Brain microvascular endothelial cell (primary cell): ENCODE measurements around the gene UVSSA.

Experiments
- DNase-seq: peaks from one replicate; pipeline ENCODE4 v3.0.0-alpha.2; 2020
- H3K27ac ChIP-seq: fragments of 250-450 bp; sonication (Bioruptor Pico); 2 replicates; pipeline ENCODE4 v1.5.1; 2020; ENCODE audit warnings: mild to moderate bottlenecking, moderate library complexity
- H3K27me3 ChIP-seq: fragments of 250-450 bp; sonication (Bioruptor Pico); replicated peaks from 2 replicates; pipeline ENCODE4 v1.5.1; 2020; ENCODE audit warnings: mild to moderate bottlenecking
- H3K36me3 ChIP-seq: fragments of 250-450 bp; sonication (Bioruptor Pico); replicated peaks from 2 replicates; pipeline ENCODE4 v1.5.1; 2020; ENCODE audit warnings: mild to moderate bottlenecking
- H3K4me3 ChIP-seq: 2 replicates; pipeline ENCODE4 v1.5.1; 2011; ENCODE audit warnings: low read depth, mild to moderate bottlenecking, control low read depth, low read length, moderate library complexity
- in situ Hi-C: cut with HindIII; loops from 2 replicates; pipeline ENCODE4 v1.10.0; 2017; ENCODE audit warnings: low sequenced_read_pairs, low pct_ligation_motif_present
- TF ChIP-seq, protein P1 (sequence below): IDR thresholded peaks from 2 replicates; pipeline ENCODE4 v1.5.1; 2011; ENCODE audit warnings: low read depth, mild to moderate bottlenecking, moderate library complexity, low read length, control low read depth, inconsistent platforms; ENCODE audit errors: missing control alignments

The UVSSA gene

DNA sequence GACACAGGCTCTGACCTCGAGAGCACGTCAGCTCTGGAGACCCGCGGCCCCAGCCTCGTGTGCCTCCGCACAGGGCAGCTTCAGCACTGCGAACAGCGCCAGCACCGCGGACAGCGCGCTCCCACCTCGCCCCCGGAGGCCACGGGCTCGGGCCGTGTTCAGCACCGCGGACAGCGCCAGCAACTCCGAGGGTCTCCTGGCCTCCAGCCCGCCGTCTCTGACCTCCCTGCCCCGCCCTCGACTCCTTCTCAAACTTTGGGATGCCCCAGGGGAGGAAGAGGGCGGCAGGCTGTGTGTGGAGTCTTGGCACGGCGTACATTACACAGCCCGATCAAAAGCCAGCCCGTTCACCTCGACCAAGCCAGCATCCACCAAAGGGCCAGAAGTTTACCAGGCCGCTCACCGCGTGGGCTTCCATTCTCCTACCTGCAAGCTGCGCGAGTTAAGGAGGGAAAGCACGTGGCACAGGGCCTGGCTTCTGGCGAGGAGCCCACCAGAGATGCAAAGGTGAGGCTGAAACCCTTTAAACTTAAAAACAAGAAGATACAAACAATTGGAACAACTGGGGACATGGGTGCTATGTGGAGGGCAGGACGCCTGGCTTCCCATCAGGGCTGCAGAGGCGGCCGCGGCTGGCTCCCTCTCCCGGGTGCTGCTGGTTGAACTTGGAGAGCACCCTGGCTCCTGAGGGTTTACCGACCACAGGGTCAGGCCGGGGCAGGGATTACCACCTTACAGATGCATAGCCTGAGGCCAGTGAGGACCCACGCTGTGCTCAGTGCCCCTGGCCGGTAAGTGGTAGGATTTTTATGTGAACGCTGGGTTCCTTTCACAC is 63.7 kb downstream of the UVSSA start:
- Histone ChIP-seq H3K4me3 (no peak overlapping the region), H3K27ac (no peak overlapping the region), H3K36me3 (no peaks in the 10 kb centered on the region), H3K27me3 (peaks cover 51% of the 10 kb centered on the region)
- in situ Hi-C loops = no loop called here
- TF ChIP-seq, protein P1, sequence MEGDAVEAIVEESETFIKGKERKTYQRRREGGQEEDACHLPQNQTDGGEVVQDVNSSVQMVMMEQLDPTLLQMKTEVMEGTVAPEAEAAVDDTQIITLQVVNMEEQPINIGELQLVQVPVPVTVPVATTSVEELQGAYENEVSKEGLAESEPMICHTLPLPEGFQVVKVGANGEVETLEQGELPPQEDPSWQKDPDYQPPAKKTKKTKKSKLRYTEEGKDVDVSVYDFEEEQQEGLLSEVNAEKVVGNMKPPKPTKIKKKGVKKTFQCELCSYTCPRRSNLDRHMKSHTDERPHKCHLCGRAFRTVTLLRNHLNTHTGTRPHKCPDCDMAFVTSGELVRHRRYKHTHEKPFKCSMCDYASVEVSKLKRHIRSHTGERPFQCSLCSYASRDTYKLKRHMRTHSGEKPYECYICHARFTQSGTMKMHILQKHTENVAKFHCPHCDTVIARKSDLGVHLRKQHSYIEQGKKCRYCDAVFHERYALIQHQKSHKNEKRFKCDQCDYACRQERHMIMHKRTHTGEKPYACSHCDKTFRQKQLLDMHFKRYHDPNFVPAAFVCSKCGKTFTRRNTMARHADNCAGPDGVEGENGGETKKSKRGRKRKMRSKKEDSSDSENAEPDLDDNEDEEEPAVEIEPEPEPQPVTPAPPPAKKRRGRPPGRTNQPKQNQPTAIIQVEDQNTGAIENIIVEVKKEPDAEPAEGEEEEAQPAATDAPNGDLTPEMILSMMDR = no peak
- DNase-seq = peak; percentile 6

DNA sequence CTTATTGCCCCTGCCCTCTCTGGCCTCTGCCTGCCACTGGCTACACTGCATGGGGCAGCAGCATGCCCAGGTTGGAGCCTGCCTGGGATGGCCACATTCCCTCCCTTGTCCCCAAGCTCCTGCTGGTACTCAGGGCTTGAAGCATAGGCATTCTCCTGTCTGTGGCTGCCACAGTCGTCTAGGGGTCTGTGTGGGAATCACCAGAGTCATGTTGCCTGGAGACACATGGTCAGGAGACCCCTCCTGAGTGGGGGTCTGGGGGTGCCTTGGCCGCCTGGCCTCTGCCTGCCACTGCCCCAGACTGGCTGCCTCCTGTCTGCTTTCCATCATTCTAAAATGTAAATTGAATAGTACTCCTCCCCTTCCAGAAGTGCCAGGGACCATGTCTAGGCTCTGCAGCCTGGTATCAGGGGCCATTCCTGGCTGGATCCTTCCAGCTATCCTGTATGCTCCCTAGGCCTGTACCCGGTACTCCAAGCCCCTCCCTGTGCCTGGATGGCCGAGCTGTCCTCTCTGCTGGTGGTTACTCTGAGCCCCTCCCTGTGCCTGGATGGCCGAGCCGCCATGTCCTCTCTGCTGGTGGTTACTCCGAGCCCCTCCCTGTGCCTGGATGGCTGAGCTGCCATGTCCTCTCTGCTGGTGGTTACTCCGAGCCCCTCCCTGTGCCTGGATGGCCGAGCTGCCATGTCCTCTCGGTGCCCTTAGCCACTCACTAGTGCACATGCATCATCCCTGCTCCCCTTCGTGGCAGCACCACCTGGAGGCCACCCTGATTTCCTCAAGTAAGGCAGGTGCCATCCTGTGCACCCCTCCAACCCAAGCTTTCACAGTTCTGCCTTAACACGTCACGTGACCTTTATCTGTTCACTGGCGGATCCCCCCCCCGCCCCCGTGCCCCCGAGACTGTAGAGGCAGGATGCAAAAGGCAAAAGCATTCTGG is 64.7 kb downstream of the UVSSA start:
- no peak for DNase-seq
- Histone ChIP-seq H3K27me3 (peaks cover 45% of the 10 kb centered on the region), H3K4me3 (no peak overlapping the region), H3K27ac (no peak overlapping the region), H3K36me3 (no peaks in the 10 kb centered on the region)
- in situ Hi-C loops = no loop called here
- TF ChIP-seq, protein P1 = peak; percentile 10

DNA sequence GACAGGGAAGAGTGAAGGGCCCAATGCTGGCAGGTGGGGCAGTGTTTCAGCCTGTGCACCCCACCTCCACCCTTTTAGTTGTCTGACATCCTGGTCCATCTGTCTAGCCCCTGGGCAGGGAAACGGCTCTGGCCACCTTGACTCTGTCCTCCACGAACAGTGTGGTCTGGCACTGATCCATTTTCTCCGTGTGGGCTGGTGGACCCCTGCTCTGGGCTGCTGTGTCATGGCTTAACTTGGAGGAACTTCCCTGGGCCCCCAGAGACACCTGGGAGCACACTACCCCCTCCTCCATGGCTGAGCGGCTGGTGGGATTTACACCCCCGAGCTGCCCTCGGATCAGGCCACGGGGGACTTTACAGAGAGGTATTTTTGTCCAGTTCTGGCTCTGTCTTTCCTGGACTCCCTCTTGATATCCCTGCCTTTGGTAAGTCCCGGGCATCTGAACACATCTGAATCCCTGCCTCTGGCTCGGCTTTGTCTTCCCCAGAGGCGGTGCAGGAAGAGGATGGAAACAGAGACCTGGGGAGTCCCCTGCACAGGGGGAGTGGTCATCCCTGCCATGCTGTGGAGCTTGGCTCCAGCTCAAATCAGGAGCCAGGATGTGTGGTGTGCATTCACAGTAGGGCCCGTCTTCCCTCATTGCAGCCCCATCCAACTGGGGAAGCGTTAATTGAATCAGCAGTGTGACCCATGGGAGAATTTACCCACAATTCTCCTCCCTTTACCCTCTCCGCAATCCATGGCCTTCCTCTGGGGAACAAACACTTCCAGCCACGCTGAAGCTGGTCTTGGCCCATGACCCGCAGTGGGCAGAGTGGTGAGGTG is 65.6 kb downstream of the UVSSA start:
- H3K36me3 ChIP-seq = no peaks in the 10 kb centered on the region
- TF ChIP-seq, protein P1 = no peak
- H3K27ac ChIP-seq = no peak overlapping the region
- no peak overlapping the region for H3K4me3 ChIP-seq
- peaks cover 36% of the 10 kb centered on the region for H3K27me3 ChIP-seq
- DNase-seq = no peak
- in situ Hi-C loops = no loop called here

DNA sequence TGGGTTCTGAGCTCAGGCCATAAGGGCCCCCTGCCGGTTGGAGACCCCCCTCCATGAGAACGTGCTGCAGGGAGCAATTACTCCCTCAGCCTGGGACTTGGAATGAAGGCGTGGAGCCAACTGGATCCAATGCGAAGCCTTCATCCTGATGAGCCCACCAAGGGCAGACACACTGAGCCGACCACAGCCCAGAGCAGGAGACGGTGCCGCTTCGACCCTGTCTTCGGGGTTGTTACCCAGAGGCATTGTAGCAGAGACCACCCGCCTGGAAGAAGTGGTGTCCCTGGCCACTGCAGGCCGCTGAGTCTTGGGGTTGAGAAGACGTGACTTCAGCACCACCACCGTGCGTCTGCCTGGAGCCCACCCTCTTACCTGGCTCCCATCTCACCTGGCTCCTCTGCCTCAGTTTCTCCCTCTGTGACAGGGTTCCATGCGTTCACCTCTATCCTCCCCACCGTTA is 66.2 kb downstream of the UVSSA start:
- TF ChIP-seq, protein P1 = no peak
- no peak for DNase-seq
- in situ Hi-C loops = no loop called here
- no peak overlapping the region for H3K27ac ChIP-seq
- H3K36me3 ChIP-seq = no peaks in the 10 kb centered on the region
- H3K4me3 ChIP-seq = no peak overlapping the region
- peaks cover 32% of the 10 kb centered on the region for H3K27me3 ChIP-seq

DNA sequence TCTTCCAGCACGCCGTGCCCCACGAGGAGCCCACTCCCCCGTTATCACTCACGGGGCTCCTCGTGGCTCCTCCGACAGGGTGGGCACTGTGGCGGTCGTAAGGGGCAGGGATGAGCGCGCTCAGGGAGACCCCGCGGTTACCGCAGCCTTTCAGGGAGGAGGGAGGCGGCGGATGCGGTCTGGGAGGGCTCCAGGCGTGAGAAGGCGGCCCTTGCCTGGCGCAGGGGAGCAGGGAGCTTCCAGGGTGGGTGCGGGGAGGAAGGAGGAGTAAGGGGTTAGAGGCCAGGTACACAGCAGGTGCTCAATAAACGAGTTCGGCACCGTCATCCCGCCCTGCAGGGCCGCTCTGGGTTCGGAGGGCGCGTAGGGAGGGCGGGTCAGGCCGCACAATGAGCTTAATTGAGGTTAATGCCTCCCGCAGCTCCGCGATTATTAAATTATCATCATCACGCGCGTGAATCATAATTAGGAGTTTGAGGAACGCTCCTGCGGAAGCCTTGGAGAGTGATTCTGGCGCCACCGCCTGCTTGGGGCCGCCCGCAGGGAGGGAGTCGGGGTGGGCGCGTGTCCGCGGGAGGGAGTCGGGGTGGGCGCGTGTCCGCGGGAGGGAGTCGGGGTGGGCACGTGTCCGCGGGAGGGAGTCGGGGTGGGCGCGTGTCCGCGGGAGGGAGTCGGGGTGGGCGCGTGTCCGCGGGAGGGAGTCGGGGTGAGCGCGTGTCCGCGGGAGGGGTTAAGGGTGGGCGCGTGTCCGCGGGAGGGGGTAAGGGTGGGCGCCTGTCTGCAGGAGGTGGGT is 66.9 kb downstream of the UVSSA start:
- TF ChIP-seq, protein P1 = no peak
- H3K4me3 ChIP-seq = no peak overlapping the region
- no peak for DNase-seq

More for the DNA sequence above, 66.9 kb downstream of the UVSSA start:
- Histone ChIP-seq H3K27me3 (peaks cover 26% of the 10 kb centered on the region), H3K27ac (no peak overlapping the region), H3K36me3 (no peaks in the 10 kb centered on the region)
- in situ Hi-C loops = no loop called here
